H9 (cell line): ENCODE measurements around the gene RAB19. TPM values are rescaled to one million over a fixed set of nuclear protein-coding genes. Genes with fewer than 3 reads are reported as not detected.
"Not testable (repeated sequence)": the region's sequence is repeated elsewhere in the genome, so short reads cannot be mapped to it uniquely, and the experiment has no call there.

ENCODE experiments used
- DNase-seq: peaks from one replicate; pipeline ENCODE4 v3.0.0-alpha.2; 2017
- H2AFZ ChIP-seq: one replicate; pipeline ENCODE4 v1.6.1; 2013; ENCODE audit warnings: mild to moderate bottlenecking, low read length, control low read depth, moderate library complexity
- H2AK5ac ChIP-seq: 2 replicates; pipeline ENCODE4 v1.6.1; 2013; ENCODE audit warnings: low read length, control low read depth, mixed read lengths; ENCODE audit not compliant: insufficient read length
- H2BK120ac ChIP-seq: one replicate; pipeline ENCODE4 v1.6.1; 2013; ENCODE audit warnings: low read depth, mild to moderate bottlenecking, low read length, control low read depth, inconsistent platforms; ENCODE audit not compliant: poor library complexity, severe bottlenecking
- H2BK12ac ChIP-seq: 2 replicates; pipeline ENCODE4 v1.6.1; 2013; ENCODE audit warnings: low read length, control low read depth, mixed read lengths, low read depth; ENCODE audit not compliant: insufficient read length
- H2BK15ac ChIP-seq: 2 replicates; pipeline ENCODE4 v1.6.1; 2013; ENCODE audit warnings: low read depth, low read length, control low read depth
- H2BK20ac ChIP-seq: one replicate; pipeline ENCODE4 v1.6.1; 2013; ENCODE audit warnings: low read depth, mild to moderate bottlenecking, low read length, control low read depth, inconsistent platforms; ENCODE audit not compliant: poor library complexity, severe bottlenecking
- H2BK5ac ChIP-seq: 2 replicates; pipeline ENCODE4 v1.6.1; 2013; ENCODE audit warnings: low read length, control low read depth, mixed read lengths; ENCODE audit not compliant: insufficient read length
- H3K14ac ChIP-seq: 2 replicates; pipeline ENCODE4 v1.6.1; 2013; ENCODE audit warnings: low read length, control low read depth; ENCODE audit not compliant: insufficient read depth
- H3K18ac ChIP-seq: 2 replicates; pipeline ENCODE4 v1.6.1; 2013; ENCODE audit warnings: low read depth, mild to moderate bottlenecking, mixed read lengths, low read length, control low read depth; ENCODE audit not compliant: insufficient read length
- H3K23ac ChIP-seq: 2 replicates; pipeline ENCODE4 v1.6.1; 2013; ENCODE audit warnings: low read length, control low read depth, mixed read lengths, low read depth; ENCODE audit not compliant: insufficient read length
- H3K23me2 ChIP-seq: 2 replicates; pipeline ENCODE4 v1.6.1; 2013; ENCODE audit warnings: low read depth, mild to moderate bottlenecking, mixed read lengths, low read length, control low read depth; ENCODE audit not compliant: insufficient read length, poor library complexity, severe bottlenecking
- H3K27ac ChIP-seq: 2 replicates; pipeline ENCODE4 v1.5.1; 2013; ENCODE audit warnings: low read length, control low read depth, mixed read lengths, low read depth; ENCODE audit not compliant: insufficient read length
- H3K27me3 ChIP-seq: 2 replicates; pipeline ENCODE4 v1.6.1; 2013; ENCODE audit warnings: low read length, control low read depth, inconsistent platforms; ENCODE audit not compliant: insufficient read depth
- H3K4ac ChIP-seq: 2 replicates; pipeline ENCODE4 v1.6.1; 2013; ENCODE audit warnings: low read depth, mild to moderate bottlenecking, control low read depth, inconsistent platforms, low read length, moderate library complexity
- H3K4me1 ChIP-seq: 2 replicates; pipeline ENCODE4 v1.6.1; 2013; ENCODE audit warnings: low read length, control low read depth, inconsistent platforms; ENCODE audit not compliant: insufficient read depth
- H3K4me2 ChIP-seq: 2 replicates; pipeline ENCODE4 v1.6.1; 2013; ENCODE audit warnings: low read length, control low read depth, mixed read lengths; ENCODE audit not compliant: insufficient read length, insufficient read depth
- H3K56ac ChIP-seq: 2 replicates; pipeline ENCODE4 v1.6.1; 2013; ENCODE audit warnings: low read depth, mild to moderate bottlenecking, mixed read lengths, low read length, control low read depth; ENCODE audit not compliant: insufficient read length
- H3K79me1 ChIP-seq: 2 replicates; pipeline ENCODE4 v1.6.1; 2013; ENCODE audit warnings: low read depth, mild to moderate bottlenecking, moderate library complexity, low read length, control low read depth, inconsistent platforms; ENCODE audit not compliant: insufficient read depth, poor library complexity, severe bottlenecking
- H3K79me2 ChIP-seq: 2 replicates; pipeline ENCODE4 v1.6.1; 2013; ENCODE audit warnings: low read length, control low read depth, inconsistent platforms; ENCODE audit not compliant: insufficient read depth
- H3K9ac ChIP-seq: 2 replicates; pipeline ENCODE4 v1.6.1; 2013; ENCODE audit warnings: low read length, control low read depth, mixed read lengths; ENCODE audit not compliant: insufficient read length; ENCODE audit errors: extremely low read depth
- H3K9me3 ChIP-seq: one replicate; pipeline ENCODE4 v1.6.1; 2013; ENCODE audit warnings: low read depth, low read length, inconsistent platforms; ENCODE audit not compliant: control insufficient read depth
- H3T11ph ChIP-seq: one replicate; pipeline ENCODE4 v1.6.1; 2013; ENCODE audit warnings: mild to moderate bottlenecking, low read length, control low read depth, inconsistent platforms
- H4K20me1 ChIP-seq: one replicate; pipeline ENCODE4 v1.6.1; 2013; ENCODE audit not compliant: control insufficient read depth, insufficient read length, insufficient read depth
- H4K5ac ChIP-seq: 2 replicates; pipeline ENCODE4 v1.6.1; 2013; ENCODE audit warnings: low read depth, mild to moderate bottlenecking, mixed read lengths, low read length, control low read depth; ENCODE audit not compliant: insufficient read length
- H4K8ac ChIP-seq: replicated peaks from 2 replicates; pipeline ENCODE4 v1.6.1; 2013; ENCODE audit warnings: low read length, control low read depth, mixed read lengths, low read depth; ENCODE audit not compliant: insufficient read length
- H4K91ac ChIP-seq: 2 replicates; pipeline ENCODE4 v1.6.1; 2013; ENCODE audit warnings: low read depth, mild to moderate bottlenecking, moderate library complexity, mixed read lengths, low read length, control low read depth; ENCODE audit not compliant: insufficient read length
- H3K27ac Mint-ChIP-seq, 3 experiments: 2 replicates in 2 of 3; 3 replicates in 1 of 3; pipeline ENCODE4 v1.8.0; 2020 to 2021; ENCODE audit warnings: mixed read lengths in 3 of 3, mild to moderate bottlenecking in 1 of 3, moderate library complexity in 1 of 3
- H3K27me3 Mint-ChIP-seq: 2 replicates; pipeline ENCODE4 v1.8.0; 2021; ENCODE audit warnings: low read depth, mild to moderate bottlenecking, moderate library complexity, mixed read lengths
- H3K36me3 Mint-ChIP-seq, 3 experiments: 2 replicates in 2 of 3; 3 replicates in 1 of 3; pipeline ENCODE4 v1.8.0; 2020 to 2021; ENCODE audit warnings: low read depth in 3 of 3, mixed read lengths in 3 of 3; ENCODE audit not compliant: insufficient read depth in 1 of 3
- H3K4me1 Mint-ChIP-seq, 2 experiments: 2 replicates each; pipeline ENCODE4 v1.8.0; 2020; ENCODE audit warnings: mixed read lengths in 2 of 2
- H3K4me3 Mint-ChIP-seq, 2 experiments: 2 replicates in 1 of 2; 3 replicates in 1 of 2; pipeline ENCODE4 v1.8.0; 2020 to 2021; ENCODE audit warnings: mild to moderate bottlenecking in 2 of 2, mixed read lengths in 2 of 2, moderate library complexity in 1 of 2
- H3K9me3 Mint-ChIP-seq, 2 experiments: 2 replicates in 1 of 2; 3 replicates in 1 of 2; pipeline ENCODE4 v1.8.0; 2020; ENCODE audit warnings: mild to moderate bottlenecking in 2 of 2, mixed read lengths in 2 of 2, moderate library complexity in 1 of 2
- WGBS: extraction: QIAGEN DNeasy Blood & Tissue Kit; methylation state at CpG from one replicate; pipeline ENCODE4 v1.1.7; 2013; ENCODE audit warnings: missing lambda C conversion rate, low lambda C conversion rate, mixed read lengths; ENCODE audit not compliant: insufficient read length; ENCODE audit errors: extremely low coverage; 5-methylcytosine and 5-hydroxymethylcytosine counted together
- total RNA-seq: library from RNA; stranded (reverse); gene quantifications from 2 replicates; pipeline ENCODE4 v1.2.1, GENCODE V29; 2021
- TF ChIP-seq, protein P1 (sequence below): fragments of 200-600 bp; sonication (generic); conservative IDR thresholded peaks from 3 replicates; pipeline ENCODE4 v1.8.0; 2021; ENCODE audit warnings: antibody characterized with exemption, mild to moderate bottlenecking

The RAB19 gene
- total RNA-seq, 1 experiment from 2014 or later, result 15.1 TPM

DNA sequence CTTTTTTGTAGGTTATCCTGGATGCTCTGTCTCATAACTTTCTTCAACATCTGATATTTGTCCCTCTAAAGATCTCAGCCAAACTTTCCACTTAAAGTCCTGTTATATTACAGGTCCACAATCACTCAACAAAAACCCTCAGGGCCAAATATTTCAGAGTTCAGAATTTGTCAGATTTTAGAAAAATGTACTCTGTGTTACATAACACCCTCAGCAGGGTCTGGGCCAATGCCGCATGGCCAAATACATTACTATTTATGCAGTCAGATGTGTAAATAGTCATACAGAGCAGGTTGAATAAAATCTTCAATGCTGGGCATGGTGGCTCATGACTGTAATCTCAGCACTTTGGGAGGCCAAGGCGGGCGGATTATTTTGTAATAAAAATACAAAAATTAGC lies 11.5 kb downstream of the RAB19 start:
- no peak overlapping the region for H3K4ac ChIP-seq
- Mint-ChIP-seq H3K9me3 (no peaks in the 10 kb centered on the region; a peak in 1 of 5 replicates), H3K27ac (peak overlapping the region in 1 of 3 experiments; percentile 23; a peak in 1 of 7 replicates), H3K4me1 (0 out of 4 replicates have a peak, but pooled peaks cover 0 to 3% of the 10 kb centered on the region in 2 experiments), H3K27me3 (no peaks in the 10 kb centered on the region), H3K4me3 (no peak overlapping the region), H3K36me3 (peaks cover 13 to 42% (median 30%) of the 10 kb centered on the region in 3 experiments)
- H2BK20ac ChIP-seq, result no peak overlapping the region
- H3K9ac ChIP-seq, result no peak overlapping the region
- no peaks in the 10 kb centered on the region for H3K9me3 ChIP-seq
- H2BK120ac ChIP-seq, result no peak overlapping the region
- H4K8ac ChIP-seq, result no peak overlapping the region
- TF ChIP-seq, protein P1, sequence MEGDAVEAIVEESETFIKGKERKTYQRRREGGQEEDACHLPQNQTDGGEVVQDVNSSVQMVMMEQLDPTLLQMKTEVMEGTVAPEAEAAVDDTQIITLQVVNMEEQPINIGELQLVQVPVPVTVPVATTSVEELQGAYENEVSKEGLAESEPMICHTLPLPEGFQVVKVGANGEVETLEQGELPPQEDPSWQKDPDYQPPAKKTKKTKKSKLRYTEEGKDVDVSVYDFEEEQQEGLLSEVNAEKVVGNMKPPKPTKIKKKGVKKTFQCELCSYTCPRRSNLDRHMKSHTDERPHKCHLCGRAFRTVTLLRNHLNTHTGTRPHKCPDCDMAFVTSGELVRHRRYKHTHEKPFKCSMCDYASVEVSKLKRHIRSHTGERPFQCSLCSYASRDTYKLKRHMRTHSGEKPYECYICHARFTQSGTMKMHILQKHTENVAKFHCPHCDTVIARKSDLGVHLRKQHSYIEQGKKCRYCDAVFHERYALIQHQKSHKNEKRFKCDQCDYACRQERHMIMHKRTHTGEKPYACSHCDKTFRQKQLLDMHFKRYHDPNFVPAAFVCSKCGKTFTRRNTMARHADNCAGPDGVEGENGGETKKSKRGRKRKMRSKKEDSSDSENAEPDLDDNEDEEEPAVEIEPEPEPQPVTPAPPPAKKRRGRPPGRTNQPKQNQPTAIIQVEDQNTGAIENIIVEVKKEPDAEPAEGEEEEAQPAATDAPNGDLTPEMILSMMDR, result no peak
- no peak overlapping the region for H3K14ac ChIP-seq
- H3K79me2 ChIP-seq, result no peaks in the 10 kb centered on the region
- H2AK5ac ChIP-seq, result no peak overlapping the region
- H3K18ac ChIP-seq, result no peak overlapping the region
- H3K23me2 ChIP-seq, result no peaks in the 10 kb centered on the region
- DNase-seq, result no peak
- H3K79me1 ChIP-seq, result no peaks in the 10 kb centered on the region
- H2BK15ac ChIP-seq, result no peak overlapping the region
- H2BK12ac ChIP-seq, result no peak overlapping the region
- H4K20me1 ChIP-seq, result no peaks in the 10 kb centered on the region
- H4K91ac ChIP-seq, result no peak overlapping the region
- H3K56ac ChIP-seq, result no peak overlapping the region
- no peak overlapping the region for H3K4me2 ChIP-seq
- H3K4me1 ChIP-seq, result no peaks in the 10 kb centered on the region
- H3T11ph ChIP-seq, result no peak overlapping the region
- no peak overlapping the region for H4K5ac ChIP-seq
- H2BK5ac ChIP-seq, result no peak overlapping the region
- no peak overlapping the region for H3K23ac ChIP-seq
- no peak overlapping the region for H2AFZ ChIP-seq
- no peak overlapping the region for H3K27ac ChIP-seq
- H3K27me3 ChIP-seq, result no peaks in the 10 kb centered on the region
- no CpG with 5 or more reads among the region's 3 CpGs for WGBS

DNA sequence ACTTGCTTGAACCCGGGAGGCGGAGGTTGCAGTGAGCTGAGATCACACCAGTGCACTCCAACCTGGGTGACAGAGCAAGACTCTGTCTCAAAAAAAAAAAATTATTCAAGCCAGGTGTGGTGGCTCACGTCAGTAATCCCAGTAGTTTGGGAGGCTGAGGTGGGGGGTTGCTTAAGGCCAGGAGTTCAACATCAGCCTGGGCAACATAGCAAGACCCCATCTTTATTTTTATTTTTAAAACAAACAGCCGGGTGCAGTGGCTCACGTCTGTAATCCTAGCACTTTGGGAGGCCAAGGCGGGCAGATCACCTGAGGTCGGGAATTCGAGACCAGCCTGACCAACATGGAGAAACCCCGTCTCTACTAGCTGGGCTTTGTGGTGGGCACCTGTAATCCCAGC lies 12.0 kb downstream of the RAB19 start:
- H3K27me3 ChIP-seq, H3K18ac ChIP-seq, H4K20me1 ChIP-seq, H3K14ac ChIP-seq, H2BK12ac ChIP-seq, H3K23ac ChIP-seq, H4K91ac ChIP-seq, H3K9me3 Mint-ChIP-seq, H2BK120ac ChIP-seq, H3K27ac ChIP-seq, H2AK5ac ChIP-seq, H3K27me3 Mint-ChIP-seq, H3K23me2 ChIP-seq, DNase-seq, H3K79me2 ChIP-seq, H3K4me1 ChIP-seq, H3K4ac ChIP-seq, H2BK5ac ChIP-seq, H3K9me3 ChIP-seq, H2BK15ac ChIP-seq, H3K9ac ChIP-seq, H3K4me3 Mint-ChIP-seq, H2AFZ ChIP-seq, H3K27ac Mint-ChIP-seq, H3K4me1 Mint-ChIP-seq, H4K8ac ChIP-seq, H4K5ac ChIP-seq, H3K56ac ChIP-seq, H3T11ph ChIP-seq, H3K79me1 ChIP-seq, H3K4me2 ChIP-seq, H2BK20ac ChIP-seq: not testable (repeated sequence)
- WGBS, result no CpG with 5 or more reads among the region's 9 CpGs
- H3K36me3 Mint-ChIP-seq, result peaks cover 12 to 40% (median 28%) of the 10 kb centered on the region in 3 experiments
